NCI-H446 (cell line): ENCODE results near the gene ARFGAP1.
"Not testable (repeated sequence)": the region's sequence is repeated elsewhere in the genome, so short reads cannot be mapped to it uniquely, and the experiment has no call there.

Source experiments
- DNase-seq, 2 experiments: peaks; one replicate each; lab custom pipeline; 2025; lab: John Stamatoyannopoulos, UW

The ARFGAP1 gene

GRCh38 chr20:63290677-63291472, 18.3 kb downstream of the ARFGAP1 start:
- DNase-seq = no peak

GRCh38 chr20:63291811-63292210, 19.2 kb downstream of the ARFGAP1 start:
- DNase-seq = no peak

GRCh38 chr20:63292292-63292701, 19.7 kb downstream of the ARFGAP1 start:
- DNase-seq = no peak

DNA sequence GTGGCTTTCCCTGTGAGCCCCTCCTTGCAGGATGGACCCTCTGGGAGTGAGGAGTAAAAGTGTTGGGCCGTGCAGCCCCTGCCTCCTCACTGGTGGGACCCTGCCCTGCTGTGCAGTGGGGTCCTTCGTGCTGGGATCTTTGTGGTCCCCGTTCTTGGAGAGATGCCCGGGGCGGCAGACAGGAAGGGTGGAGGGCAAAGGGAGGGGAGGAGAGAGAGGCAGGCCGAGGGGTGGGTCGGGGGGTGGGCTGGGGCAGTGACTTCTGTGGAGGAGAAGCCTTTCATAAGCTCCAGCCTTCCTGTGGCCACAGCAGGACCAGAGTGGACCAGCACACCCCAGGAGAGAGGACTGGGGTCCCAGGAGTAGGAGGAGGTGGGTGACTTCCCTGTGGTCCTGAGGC, 20.3 kb downstream of the ARFGAP1 start, which contains the start of gene COL20A1:
TSS of gene COL20A1 (plus strand) at position 283 of the 400 bp plus-strand sequence. CDS start 1,922 bp downstream, outside the sequence.
- DNase-seq = no peak

DNA sequence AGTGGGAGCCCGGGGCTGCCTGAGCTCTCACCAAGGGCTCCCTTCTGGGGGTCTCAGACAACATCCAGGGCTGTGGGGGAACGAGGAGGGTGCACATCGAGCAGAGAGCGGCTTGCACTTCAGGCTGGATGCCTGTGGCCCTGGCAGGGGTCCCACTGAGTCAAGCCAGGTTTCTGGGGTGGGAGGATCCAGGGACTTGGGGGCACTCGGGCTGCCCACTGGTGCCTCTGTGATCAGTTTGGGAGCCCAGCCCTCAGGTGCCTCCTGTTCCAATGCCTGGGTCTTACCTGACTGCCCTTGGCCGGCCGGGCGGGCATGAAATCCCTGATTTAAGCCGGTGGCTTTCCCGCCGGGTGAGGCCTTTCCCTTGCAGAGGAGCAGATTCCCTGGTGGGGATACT, 20.8 kb downstream of the ARFGAP1 start:
- no peak for DNase-seq

- DNase-seq = no peak
These were observed 21.4 kb downstream of the ARFGAP1 start for GRCh38 chr20:63293871-63294535.

DNA sequence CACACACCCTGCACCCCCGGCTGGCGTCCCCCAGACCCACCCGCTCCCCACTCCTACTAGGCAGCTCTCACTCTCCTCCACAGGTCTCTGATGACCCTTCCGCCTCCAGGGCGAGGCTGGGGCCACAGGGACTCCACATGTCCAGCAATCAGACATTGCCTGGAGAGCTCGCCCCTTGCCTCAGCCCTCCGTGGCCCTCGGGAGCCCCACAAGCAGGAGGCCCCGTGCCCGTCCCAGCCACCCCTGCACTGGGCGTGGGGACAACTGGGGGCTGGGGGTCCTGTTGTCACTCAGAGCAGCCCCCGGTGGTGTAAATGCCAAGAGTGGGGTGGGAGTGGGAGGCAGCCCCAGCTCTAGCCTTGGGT, 21.9 kb downstream of the ARFGAP1 start:
- DNase-seq = no peak

DNA sequence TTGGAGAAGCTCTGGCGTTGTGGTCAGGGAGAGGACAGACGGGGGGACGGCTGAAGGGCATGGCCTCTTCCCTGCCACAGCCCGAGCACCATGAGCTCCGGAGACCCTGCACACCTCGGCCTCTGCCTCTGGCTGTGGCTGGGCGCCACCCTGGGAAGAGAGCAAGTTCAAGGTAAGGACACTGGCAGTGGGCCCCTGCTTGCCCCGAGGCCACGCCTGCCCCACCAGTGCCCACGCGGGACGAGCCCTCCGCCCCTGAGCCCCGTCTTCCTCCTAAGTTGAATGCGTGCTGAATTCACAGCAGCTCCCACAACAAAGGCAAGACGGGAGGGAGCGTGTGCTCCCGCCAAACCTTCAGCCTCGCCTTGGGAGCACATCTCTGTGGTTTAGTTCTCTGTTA, 22.4 kb downstream of the ARFGAP1 start:
- no peak for DNase-seq

- DNase-seq = no peak
These were observed 22.8 kb downstream of the ARFGAP1 start for GRCh38 chr20:63295422-63295821.

GRCh38 chr20:63295846-63296245, 23.2 kb downstream of the ARFGAP1 start:
- no peak for DNase-seq

DNA sequence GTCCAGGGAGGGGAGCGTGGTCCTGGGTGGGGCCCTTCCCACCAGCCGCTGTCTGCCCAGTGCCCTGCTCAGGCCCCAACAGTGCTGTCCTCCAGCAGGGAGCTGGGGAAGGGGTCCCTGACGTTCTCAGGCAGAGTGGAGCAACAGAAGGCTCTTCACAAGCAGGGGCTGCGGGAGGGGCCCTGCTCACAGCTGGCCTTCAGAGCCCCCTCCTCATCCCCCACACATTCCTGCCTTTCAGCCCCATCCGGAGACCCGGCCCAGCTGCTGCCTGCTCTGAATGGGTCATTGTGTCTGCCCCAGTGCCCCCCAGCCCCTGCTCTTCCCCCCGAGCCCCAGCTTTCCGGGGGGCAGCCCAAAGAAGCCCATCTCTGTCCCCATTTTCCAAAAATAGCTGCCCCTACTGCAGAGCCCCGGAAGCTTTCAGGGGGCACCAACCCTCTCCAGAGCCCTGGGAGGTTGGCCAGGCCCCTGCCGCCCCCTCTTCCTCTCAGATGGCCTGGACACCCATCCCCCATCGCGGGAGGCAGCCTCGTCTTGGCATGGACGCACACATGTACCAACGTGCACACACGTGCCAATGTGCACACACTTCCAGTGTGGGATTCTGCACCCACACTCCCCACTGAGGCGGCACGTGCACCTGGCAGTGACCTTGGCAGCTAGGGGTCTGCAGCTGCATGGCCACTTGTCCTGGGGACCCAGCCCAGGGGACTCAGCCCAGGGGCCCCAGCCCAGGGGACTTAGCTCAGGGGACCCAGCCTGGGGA, 24.1 kb downstream of the ARFGAP1 start:
- DNase-seq = no peak

DNA sequence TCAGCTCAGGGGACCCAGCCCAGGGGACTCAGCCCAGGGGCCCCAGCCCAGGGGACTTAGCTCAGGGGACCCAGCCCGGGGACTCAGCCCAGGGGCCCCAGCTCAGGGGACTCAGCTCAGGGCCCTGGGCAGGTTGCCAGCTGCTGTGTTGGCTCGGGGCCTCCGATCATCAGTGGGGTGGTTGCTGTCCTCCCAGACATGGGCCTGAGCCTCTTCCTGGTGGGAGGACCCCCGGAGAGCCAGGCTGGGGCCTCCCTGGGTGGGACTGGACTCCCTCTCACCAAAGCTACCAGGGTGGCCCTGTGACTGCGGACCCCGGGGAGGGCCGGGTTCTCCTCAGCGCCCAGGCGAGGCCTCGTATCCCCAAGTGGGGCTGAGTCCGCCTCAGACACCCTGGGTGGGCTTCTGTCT, 24.8 kb downstream of the ARFGAP1 start:
- DNase-seq = no peak

- no peak for DNase-seq
These were observed 25.4 kb downstream of the ARFGAP1 start for GRCh38 chr20:63297796-63298572.

GRCh38 chr20:63298731-63299312, 26.2 kb downstream of the ARFGAP1 start:
- DNase-seq = no peak

- DNase-seq = no peak
These were observed 29.1 kb downstream of the ARFGAP1 start for GRCh38 chr20:63301671-63302070.

- DNase-seq = no peak
These were observed 30.6 kb downstream of the ARFGAP1 start for GRCh38 chr20:63303095-63303666.

DNA sequence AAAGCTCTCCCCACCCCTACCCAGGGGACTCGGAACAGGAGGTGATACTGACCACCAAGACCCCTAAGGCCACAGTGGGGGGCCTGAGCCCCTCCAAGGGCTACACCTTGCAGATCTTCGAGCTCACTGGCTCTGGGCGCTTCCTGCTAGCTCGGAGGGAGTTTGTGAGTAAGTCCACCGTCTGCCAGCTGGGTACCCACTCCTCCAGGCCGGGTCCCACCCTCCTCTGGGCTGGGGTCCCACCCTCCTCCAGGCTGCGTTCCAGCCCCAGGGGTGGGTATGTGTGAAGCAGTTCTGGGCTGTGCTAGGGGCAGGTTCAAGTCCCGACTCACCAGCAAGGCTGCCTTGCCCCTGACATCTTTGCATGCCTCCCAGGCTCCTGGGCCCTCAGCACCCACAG, 32.8 kb downstream of the ARFGAP1 start:
- no peak for DNase-seq

DNA sequence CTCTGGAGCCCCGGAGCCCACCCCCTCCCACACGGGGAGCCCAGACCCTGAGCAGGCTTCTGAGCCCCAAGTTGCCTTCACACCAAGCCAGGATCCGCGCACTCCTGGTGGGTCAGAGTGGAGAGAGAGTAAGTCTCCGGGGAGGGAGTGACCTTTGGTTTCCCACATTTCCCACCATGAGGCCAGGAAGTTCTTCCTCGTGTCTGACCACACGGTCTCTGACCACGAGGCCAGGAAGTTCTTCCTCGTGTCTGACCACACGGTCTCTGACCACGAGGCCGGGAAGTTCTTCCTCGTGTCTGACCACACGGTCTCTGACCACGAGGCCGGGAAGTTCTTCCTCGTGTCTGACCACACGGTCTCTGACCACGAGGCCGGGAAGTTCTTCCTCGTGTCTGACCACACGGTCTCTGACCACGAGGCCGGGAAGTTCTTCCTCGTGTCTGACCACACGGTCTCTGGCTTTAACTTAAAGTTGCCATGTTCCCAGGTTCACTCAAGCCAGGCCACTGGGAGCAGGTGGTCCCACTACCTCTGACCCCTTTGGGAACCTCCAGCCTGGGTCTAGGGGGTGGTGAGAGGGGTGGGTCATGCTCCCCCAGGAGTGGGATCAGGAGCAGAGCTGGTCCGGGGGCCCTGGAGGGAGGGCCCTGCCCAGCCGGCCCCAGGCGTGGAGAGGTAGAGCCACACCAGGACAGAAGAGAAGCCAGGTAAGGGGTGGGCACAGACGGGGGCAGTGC, 33.5 kb downstream of the ARFGAP1 start:
- DNase-seq = not testable (repeated sequence)

DNA sequence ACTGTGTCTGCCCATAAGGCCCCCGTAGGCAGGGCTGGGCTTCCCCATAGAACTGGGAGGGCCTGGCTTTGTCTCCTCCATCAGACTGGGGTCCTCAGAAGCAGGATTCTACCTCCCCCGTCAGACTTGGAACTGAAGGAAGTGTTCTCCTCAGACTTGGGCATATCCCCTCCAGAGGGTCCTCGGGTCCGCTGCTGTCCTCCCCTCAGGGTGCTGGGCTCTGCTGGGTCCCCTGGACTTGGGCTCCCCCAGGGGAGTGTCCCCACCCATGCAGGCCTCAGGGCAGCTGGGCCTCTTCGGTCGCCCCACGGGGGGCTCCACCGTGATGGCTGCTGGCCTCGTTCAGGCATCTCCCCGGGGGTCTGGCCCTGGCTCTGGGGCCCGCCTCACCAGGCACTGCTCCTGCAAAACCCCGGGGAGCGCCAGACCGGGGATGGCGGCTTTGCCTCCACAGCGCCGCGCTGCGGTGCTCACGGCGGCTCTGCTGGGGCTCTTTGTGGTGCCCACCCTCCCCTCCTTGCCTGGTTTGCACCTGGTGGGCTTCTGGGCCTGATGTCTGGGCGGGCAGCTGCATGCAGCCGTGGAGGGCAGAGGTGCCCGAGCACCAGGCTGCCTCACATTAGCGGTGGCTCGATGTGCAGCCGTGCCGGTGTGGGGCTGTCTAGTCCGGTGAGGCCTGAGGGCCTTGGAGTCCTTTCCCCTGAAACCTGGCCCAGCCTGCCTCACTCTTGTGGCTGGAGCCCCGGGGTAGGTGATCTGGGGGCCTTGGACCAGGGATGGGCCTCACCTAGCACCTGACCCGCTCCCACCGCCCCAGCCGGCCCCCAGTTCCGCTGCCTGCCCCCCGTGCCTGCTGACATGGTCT, 34.3 kb downstream of the ARFGAP1 start:
- no peak for DNase-seq
